Daoy (cell line): ENCODE results near the gene IRF8. TPM values are rescaled to one million over a fixed set of nuclear protein-coding genes. Genes with fewer than 3 reads are reported as not detected.
"Not testable (repeated sequence)": the region's sequence is repeated elsewhere in the genome, so short reads cannot be mapped to it uniquely, and the experiment has no call there.

Source experiments
- DNase-seq: peaks from one replicate; pipeline ENCODE4 v3.0.0-alpha.2; 2015; ENCODE audit warnings: low read depth
- total RNA-seq: library from RNA; depleted of rRNA; stranded (reverse); fragments of >200 nt; shearing (Covaris generic); gene quantifications from 2 replicates; pipeline ENCODE4 v1.2.3, GENCODE V29; 2014

The IRF8 gene
- total RNA-seq, 1 experiment from 2014 or later = not detected

- no peak for DNase-seq
These were observed 31.8 kb upstream of the IRF8 start for GRCh38 chr16:85867189-85867588.

GRCh38 chr16:85868495-85868894 lies 30.5 kb upstream of the IRF8 start:
- no peak for DNase-seq

DNA sequence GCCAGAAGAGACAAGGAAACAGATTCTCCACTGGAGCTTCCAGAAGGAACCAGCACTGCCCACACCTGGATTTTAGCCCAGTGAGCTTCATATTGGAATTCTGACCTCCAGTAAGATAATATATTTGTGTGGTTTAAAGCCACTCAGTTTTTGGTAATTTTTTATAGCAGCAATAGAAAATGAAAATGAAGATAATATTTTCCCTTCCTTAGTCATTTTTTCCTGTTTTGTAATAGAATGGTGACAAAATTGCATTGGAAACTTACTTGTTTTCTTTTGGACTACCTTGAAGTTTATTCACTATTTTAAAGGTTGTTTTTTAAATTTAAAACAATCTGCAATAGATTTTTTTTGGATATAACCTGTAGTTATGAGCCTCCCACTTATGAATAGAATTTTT lies 29.8 kb upstream of the IRF8 start:
- DNase-seq = no peak

- no peak for DNase-seq
These were observed 29.0 kb upstream of the IRF8 start for GRCh38 chr16:85869785-85870558.

DNA sequence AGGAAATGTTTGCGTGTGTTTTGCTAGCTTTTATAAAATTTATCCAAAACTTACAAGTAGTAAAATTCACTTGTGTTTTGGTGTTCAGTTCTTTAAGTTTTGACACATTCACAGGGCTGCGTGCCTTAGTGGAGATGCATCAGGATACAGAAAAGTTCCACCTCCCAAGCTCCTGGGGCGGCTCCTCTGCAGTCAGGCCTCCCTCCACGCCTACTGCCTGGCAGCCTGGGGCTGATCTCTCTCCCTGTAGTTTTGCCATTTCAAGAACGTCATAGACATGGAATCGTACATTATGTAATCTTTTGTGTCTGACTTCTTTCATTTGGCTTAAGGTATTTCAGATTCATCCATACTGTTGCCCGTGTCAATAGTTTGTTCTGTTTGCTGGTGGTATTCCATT lies 27.2 kb upstream of the IRF8 start:
- DNase-seq = no peak

- DNase-seq = no peak
These were observed 26.2 kb upstream of the IRF8 start for GRCh38 chr16:85872734-85873133.

- no peak for DNase-seq
These were observed 25.8 kb upstream of the IRF8 start for GRCh38 chr16:85873153-85873552.

GRCh38 chr16:85874031-85874430 lies 24.9 kb upstream of the IRF8 start:
- DNase-seq = not testable (repeated sequence)

- DNase-seq = no peak
These were observed 20.6 kb upstream of the IRF8 start for GRCh38 chr16:85878407-85878806.

- peak; percentile 64 for DNase-seq
These were observed 20.1 kb upstream of the IRF8 start for GRCh38 chr16:85878875-85879274.

- no peak for DNase-seq
These were observed 19.4 kb upstream of the IRF8 start for GRCh38 chr16:85879549-85879948.

- no peak for DNase-seq
These were observed 18.8 kb upstream of the IRF8 start for GRCh38 chr16:85879975-85880831.

GRCh38 chr16:85880861-85881260 lies 18.1 kb upstream of the IRF8 start:
- no peak for DNase-seq

- DNase-seq = no peak
These were observed 17.5 kb upstream of the IRF8 start for GRCh38 chr16:85881436-85881835.

GRCh38 chr16:85882181-85882810 lies 16.7 kb upstream of the IRF8 start:
- DNase-seq = no peak

- no peak for DNase-seq
These were observed 15.1 kb upstream of the IRF8 start for GRCh38 chr16:85883813-85884212.

DNA sequence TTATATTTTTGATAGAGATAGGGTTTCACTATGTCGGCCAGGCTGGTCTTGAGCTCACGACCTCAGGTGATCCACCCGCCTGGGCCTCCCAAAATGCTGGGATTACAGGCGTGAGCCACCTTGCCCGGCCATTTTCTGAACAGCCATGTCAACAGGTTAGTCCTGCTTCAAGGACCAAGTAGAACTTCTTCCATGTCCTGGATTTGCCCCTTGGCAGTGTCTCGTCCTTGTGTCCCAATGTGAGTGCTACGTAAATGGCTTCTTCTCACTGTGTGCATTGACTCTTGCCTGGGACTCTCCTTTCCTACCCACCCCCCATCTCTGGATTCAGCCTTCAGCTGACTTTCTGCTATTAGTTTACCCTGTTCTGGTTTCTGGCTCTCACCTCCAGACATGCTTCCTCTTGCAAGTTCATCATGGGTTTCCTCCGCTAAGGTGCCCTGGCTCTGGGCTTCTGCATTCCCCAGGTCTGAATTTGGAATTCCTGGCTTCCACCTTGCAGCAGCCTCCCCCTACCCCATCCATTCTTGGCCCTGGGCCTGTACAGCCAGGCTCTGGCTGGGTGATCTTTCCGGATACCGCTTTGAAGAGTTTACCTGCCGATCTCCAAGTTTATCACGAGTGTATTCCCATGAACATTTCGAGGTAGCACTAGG lies 14.0 kb upstream of the IRF8 start:
- DNase-seq = no peak

DNA sequence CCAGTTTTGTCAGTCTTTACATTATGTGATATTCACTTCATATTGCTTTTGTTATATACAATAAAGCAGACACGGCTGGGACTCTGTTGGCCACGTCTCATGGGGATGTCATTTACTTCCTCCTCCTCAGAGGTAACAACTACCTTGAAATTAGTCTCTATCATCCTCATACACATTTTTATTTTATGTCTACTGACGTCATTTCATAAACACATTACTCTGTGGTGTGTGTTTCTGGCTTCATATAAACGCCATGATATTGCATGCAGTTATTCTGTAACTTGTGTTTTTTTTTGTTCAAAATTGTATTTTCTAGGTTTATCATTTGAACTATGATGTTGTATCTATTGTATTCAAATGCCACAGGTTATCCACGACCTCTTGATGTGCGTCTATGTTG lies 13.4 kb upstream of the IRF8 start:
- no peak for DNase-seq

- peak; percentile 88 for DNase-seq
These were observed 10.3 kb upstream of the IRF8 start for GRCh38 chr16:85888405-85889331.

GRCh38 chr16:85891033-85891775 lies 7.8 kb upstream of the IRF8 start:
- peak; percentile 82 for DNase-seq
